Omental fat pad (tissue), 4 donors: ENCODE data around the gene CORO2A. TPM values are rescaled to one million over a fixed set of nuclear protein-coding genes. Genes with fewer than 3 reads are reported as not detected.

ENCODE experiments used
- ATAC-seq: fragments of 150-250 bp; one replicate; pipeline ENCODE4 v1.9.1; 2016; ENCODE audit warnings: mild to moderate bottlenecking, moderate library complexity; ENCODE audit not compliant: low FRiP score
- DNase-seq: peaks from one replicate; pipeline ENCODE4 v3.0.0-alpha.2; 2019; ENCODE audit warnings: low spot score
- total RNA-seq, 4 donors: library from RNA; depleted of rRNA; stranded (reverse); fragments of >200 nt; gene quantifications; one replicate each; pipeline ENCODE4 v1.1.0, GENCODE V29; 2016
- TF ChIP-seq, protein P1 (sequence below), 3 donors: fragments of 450-650 bp; IDR thresholded peaks; one replicate each; pipeline ENCODE4 v1.5.1; 2016 to 2017; ENCODE audit warnings: antibody characterized with exemption in 3 of 3, mild to moderate bottlenecking in 3 of 3, moderate library complexity in 2 of 3

CORO2A gene, protein sequence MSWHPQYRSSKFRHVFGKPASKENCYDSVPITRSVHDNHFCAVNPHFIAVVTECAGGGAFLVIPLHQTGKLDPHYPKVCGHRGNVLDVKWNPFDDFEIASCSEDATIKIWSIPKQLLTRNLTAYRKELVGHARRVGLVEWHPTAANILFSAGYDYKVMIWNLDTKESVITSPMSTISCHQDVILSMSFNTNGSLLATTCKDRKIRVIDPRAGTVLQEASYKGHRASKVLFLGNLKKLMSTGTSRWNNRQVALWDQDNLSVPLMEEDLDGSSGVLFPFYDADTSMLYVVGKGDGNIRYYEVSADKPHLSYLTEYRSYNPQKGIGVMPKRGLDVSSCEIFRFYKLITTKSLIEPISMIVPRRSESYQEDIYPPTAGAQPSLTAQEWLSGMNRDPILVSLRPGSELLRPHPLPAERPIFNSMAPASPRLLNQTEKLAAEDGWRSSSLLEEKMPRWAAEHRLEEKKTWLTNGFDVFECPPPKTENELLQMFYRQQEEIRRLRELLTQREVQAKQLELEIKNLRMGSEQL
- total RNA-seq = 1 to 10 TPM in 3 of 4 donors, under 1 TPM in 1; 0.56 to 4.4 (median 2.9) TPM

DNA sequence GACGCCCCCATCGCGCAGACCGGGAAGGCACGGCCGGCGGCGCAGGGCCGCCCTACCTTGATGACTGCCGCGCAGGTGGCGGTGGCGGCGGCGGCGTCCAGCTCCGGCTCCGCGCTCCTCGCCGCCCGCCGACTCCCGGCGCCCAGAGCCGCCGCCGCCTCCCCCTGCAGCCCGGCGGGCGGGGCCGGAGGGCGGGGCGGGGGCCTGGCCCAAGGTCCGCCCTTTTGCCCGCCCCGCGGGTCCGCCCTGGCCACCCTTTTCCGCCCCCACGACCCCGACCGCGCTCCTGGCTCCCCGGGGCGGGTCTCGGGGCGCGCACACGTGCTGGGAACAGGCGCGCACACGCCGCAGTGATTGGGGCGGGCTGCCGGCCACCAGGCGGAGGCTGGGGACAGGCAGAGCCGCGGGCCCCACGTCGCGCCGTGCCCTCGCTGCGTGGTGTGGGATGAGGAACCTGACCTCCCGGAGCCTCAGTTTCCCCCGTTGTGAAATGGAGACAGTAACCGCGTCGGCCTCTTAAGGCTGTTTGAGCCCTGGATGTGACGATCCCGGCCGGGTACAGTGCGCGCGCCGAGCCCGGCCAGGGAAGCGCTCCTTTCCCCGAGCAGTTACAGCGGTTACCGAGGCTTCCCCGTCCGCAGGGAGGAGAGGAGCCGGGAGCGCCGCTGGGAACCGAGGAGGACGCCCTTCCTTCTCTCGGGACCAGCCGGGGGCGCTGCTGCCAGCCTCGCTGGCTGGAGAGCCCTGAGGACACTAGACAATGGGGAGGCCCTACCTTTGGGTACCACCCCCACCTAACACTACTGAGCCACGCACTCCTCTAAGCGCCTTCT is at the start of gene CORO2A:
Gene CORO2A, minus strand, starts transcription at position 135 of the 833 bp plus-strand sequence. CDS start 34,977 bp downstream, outside the sequence.
- ATAC-seq (peak; percentile 88), DNase-seq (no peak)
- TF ChIP-seq, protein P1, sequence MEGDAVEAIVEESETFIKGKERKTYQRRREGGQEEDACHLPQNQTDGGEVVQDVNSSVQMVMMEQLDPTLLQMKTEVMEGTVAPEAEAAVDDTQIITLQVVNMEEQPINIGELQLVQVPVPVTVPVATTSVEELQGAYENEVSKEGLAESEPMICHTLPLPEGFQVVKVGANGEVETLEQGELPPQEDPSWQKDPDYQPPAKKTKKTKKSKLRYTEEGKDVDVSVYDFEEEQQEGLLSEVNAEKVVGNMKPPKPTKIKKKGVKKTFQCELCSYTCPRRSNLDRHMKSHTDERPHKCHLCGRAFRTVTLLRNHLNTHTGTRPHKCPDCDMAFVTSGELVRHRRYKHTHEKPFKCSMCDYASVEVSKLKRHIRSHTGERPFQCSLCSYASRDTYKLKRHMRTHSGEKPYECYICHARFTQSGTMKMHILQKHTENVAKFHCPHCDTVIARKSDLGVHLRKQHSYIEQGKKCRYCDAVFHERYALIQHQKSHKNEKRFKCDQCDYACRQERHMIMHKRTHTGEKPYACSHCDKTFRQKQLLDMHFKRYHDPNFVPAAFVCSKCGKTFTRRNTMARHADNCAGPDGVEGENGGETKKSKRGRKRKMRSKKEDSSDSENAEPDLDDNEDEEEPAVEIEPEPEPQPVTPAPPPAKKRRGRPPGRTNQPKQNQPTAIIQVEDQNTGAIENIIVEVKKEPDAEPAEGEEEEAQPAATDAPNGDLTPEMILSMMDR (IDR thresholded peaks at IDR 0.05) = no peak

DNA sequence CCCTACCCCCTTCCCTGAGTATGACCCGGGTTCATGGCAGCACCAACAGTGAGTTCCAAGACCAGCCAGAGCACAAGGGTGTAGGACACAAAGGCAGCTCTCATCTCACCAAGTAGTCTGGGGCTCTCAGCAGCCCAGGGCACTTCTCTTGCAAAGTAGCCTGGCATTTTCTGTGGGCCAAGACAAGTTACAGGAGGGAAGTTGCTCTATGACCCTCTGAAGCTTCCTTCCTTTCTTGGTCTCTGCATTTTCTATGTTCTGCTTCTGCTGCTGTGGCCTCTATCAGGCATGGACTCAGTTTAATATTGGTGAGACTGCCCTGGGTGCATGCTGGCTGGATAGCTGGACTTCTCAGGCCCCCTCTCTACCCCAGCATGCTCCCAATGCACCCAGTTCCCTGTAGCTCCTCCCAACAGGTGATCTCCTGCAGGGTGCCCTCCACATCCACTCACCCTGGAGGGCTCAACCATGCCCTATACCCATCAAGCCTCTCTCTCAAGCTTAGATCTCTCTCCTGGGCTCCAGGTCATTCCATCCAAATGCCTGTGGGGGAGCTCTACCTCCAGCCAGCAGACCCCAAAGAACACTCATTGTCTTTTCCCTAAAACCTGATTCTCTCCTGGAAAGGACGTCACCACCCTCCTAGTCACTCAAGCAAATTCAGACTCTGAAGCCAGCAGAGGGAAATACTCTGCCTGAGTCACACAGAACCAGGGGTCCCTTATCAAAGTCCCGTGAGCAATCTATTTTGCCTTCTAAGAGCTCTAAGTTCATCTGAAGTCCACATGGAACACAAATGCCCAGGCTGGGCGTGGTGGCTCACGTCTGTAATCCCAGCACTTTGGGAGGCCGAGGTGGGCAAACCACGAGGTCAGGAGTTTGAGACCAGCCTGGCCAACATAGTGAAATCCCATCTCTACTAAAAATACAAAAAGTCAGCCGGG is 49.2 kb upstream of the CORO2A start:
- ATAC-seq = no peak
- no peak for DNase-seq
- TF ChIP-seq, protein P1 (IDR thresholded peaks at IDR 0.05) = no peak

DNA sequence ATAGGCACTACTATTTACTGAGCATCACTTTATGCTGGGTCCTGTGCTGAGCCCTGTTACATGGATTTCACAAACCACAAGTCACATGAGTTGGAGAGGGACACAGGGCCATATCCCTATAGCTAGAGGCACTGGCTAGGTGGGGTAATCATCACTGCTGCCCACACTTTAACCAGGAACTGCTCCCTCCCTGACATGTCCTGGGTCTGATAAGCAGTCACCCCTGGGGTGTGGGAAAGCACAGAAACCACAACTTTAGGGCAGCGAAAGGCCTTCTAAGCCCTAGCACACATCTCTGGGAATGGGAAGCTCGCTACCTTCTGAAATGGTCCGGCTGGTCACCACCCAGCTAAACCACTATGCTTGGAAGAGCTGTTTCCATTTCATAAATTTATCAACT is 48.0 kb upstream of the CORO2A start:
- DNase-seq = no peak
- TF ChIP-seq, protein P1 (IDR thresholded peaks at IDR 0.05) = no peak
- ATAC-seq = no peak

DNA sequence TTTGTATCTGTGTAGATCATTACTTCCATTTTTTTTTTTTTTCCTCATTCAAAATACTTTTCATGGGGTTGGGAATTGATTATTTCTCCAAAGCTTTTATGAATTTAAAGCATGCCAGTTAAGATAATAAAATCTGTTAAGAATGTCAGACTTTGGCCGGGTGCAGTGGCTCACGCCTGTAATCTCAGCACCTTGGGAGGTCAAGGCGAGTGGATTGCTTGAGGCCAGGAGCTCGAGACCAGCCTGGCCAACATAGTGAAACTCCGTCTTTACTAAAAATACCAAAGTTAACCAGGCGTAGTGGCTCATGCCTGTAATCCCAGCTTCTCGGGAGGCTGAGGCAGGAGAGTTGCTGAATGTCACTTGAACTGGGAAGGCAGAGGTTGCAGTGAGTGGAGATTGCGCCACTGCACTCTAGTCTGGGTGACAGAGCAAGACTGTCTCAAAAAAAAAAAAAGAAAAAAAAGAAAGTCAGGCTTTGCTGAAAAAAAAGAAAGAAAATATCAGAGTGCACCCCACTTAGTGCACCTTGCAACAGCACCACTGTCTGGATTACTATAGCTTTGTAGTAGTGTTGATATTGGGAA is 44.6 kb upstream of the CORO2A start:
- ATAC-seq = no peak
- DNase-seq = no peak
- TF ChIP-seq, protein P1 (IDR thresholded peaks at IDR 0.05) = no peak

DNA sequence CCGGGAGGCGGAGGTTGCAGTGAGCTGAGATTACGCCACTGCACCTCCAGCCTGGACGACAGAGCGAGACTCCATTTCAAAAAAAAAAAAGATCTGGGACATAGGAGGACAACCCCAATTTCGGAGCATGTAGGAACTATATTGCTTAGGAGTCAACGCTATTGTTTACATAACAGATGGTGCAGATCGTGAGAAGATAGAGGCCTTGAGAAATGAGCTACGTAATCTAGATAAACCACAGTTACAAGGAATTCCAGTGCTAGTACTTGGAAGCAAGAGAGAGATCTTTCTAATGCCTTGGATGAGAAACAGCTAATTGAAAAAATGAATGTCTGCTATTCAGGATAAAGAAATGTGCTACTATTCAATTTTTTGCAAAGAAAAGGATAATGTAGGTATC is 42.7 kb upstream of the CORO2A start:
- no peak for ATAC-seq
- TF ChIP-seq, protein P1 (IDR thresholded peaks at IDR 0.05) = no peak
- no peak for DNase-seq
